Measurements from ENCODE around the gene SPATS2. TPM values are rescaled to one million over a fixed set of nuclear protein-coding genes. Genes with fewer than 3 reads are reported as not detected.

SPATS2 gene
- total RNA-seq, 1 donor from 2014 or later: 49.5 TPM

DNA sequence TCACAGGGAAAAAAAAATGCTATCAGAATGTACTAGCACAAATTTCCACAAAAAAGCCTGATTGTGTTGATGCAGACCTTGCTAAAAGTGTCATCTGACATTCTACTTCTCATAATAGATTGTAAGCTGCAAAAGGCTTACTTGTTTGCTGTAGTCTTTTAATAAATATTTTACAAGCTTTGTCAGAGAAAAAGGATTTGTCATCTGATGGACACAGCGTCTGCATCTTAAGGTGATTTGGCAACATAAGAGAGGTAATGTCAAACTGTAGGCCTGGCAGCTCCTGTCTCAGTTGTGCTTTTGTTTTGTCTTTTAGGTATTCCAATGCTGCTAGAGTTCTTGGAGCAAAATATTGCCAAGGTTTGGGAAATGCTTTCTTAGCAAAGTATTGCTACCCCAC, 145.3 kb downstream of the SPATS2 start:
- Histone ChIP-seq H2AFZ (replicated peaks) (no peak overlapping the region), H3K4me3 (no peak overlapping the region), H3K79me2 (ENCODE audit: low read depth) (no peaks in the 10 kb centered on the region), H3K27ac (peak overlapping the region; percentile 3), H3K4me1 (no peaks in the 10 kb centered on the region), H3K9me3 (ENCODE audit: low read depth) (no peaks in the 10 kb centered on the region), H3K36me3 (no peaks in the 10 kb centered on the region), H4K20me1 (ENCODE audit: low read depth) (no peaks in the 10 kb centered on the region), H3K4me2 (no peak overlapping the region), H3K27me3 (no peaks in the 10 kb centered on the region), H3K9ac (no peak overlapping the region), H3F3A (ENCODE audit: low read depth) (peaks cover 14% of the 10 kb centered on the region)
- H3K9me3 Mint-ChIP-seq: no peaks in the 10 kb centered on the region
- H3K4me3 Mint-ChIP-seq: no peak overlapping the region
- H3K27ac Mint-ChIP-seq: no peak overlapping the region
- no peaks in the 10 kb centered on the region for H3K27me3 Mint-ChIP-seq (ENCODE audit: insufficient read depth, low read depth)
- no peaks in the 10 kb centered on the region for H3K4me1 Mint-ChIP-seq
- TF ChIP-seq EZH2phosphoT487 (IDR thresholded peaks at IDR 0.05) (no peak), EZH2 (IDR thresholded peaks at IDR 0.05) (no peak)
- TF ChIP-seq, protein P1, sequence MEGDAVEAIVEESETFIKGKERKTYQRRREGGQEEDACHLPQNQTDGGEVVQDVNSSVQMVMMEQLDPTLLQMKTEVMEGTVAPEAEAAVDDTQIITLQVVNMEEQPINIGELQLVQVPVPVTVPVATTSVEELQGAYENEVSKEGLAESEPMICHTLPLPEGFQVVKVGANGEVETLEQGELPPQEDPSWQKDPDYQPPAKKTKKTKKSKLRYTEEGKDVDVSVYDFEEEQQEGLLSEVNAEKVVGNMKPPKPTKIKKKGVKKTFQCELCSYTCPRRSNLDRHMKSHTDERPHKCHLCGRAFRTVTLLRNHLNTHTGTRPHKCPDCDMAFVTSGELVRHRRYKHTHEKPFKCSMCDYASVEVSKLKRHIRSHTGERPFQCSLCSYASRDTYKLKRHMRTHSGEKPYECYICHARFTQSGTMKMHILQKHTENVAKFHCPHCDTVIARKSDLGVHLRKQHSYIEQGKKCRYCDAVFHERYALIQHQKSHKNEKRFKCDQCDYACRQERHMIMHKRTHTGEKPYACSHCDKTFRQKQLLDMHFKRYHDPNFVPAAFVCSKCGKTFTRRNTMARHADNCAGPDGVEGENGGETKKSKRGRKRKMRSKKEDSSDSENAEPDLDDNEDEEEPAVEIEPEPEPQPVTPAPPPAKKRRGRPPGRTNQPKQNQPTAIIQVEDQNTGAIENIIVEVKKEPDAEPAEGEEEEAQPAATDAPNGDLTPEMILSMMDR (IDR thresholded peaks at IDR 0.05): no peak
- DNase-seq (ENCODE audit: low spot score): no peak
- peaks cover 4% of the 10 kb centered on the region for H3K36me3 Mint-ChIP-seq

- no peak overlapping the region for H3K27ac Mint-ChIP-seq
Observed at GRCh38 chr12:49515266-49515665, 148.0 kb downstream of the SPATS2 start.

GRCh38 chr12:49518914-49519573, 151.8 kb downstream of the SPATS2 start:
- H2AFZ ChIP-seq (replicated peaks): no peak overlapping the region
- Mint-ChIP-seq H3K27me3 (ENCODE audit: insufficient read depth, low read depth) (no peaks in the 10 kb centered on the region), H3K4me1 (no peaks in the 10 kb centered on the region)

More at GRCh38 chr12:49515266-49515665, 148.0 kb downstream of the SPATS2 start:
- Histone ChIP-seq H3F3A (ENCODE audit: low read depth) (peaks cover 14% of the 10 kb centered on the region), H3K27me3 (no peaks in the 10 kb centered on the region), H3K4me3 (no peak overlapping the region), H3K9me3 (ENCODE audit: low read depth) (no peaks in the 10 kb centered on the region), H3K4me1 (no peaks in the 10 kb centered on the region), H2AFZ (replicated peaks) (no peak overlapping the region), H3K4me2 (no peak overlapping the region), H3K27ac (no peak overlapping the region), H3K79me2 (ENCODE audit: low read depth) (no peaks in the 10 kb centered on the region), H3K9ac (no peak overlapping the region), H3K36me3 (no peaks in the 10 kb centered on the region), H4K20me1 (ENCODE audit: low read depth) (no peaks in the 10 kb centered on the region)
- Mint-ChIP-seq H3K36me3 (peaks cover 10% of the 10 kb centered on the region), H3K9me3 (no peaks in the 10 kb centered on the region), H3K27me3 (ENCODE audit: insufficient read depth, low read depth) (no peaks in the 10 kb centered on the region), H3K4me1 (no peaks in the 10 kb centered on the region), H3K4me3 (no peak overlapping the region)
- DNase-seq (ENCODE audit: low spot score): no peak
- no peak for TF ChIP-seq EZH2 (IDR thresholded peaks at IDR 0.05)

DNA sequence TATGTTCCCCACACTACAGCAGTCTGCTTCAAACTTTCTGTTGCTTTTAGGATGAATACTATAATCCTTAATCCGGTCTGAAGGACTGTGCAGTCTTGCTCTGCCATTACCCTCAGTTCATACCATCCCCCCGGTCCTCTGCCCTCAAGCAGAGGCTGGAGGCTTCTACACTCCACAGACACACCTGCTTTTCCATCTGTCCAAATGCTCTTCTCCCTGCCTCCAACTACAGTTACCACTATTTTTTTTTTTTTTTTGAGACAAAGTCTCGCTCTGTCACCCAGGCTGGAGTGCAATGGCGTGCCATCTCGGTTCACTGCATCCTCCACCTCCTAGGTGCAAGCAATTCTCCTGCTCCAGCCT, 152.3 kb downstream of the SPATS2 start:
- no peak for DNase-seq (ENCODE audit: low spot score)
- Histone ChIP-seq H3K36me3 (peaks cover 3% of the 10 kb centered on the region), H3K4me1 (no peaks in the 10 kb centered on the region), H3K79me2 (ENCODE audit: low read depth) (no peaks in the 10 kb centered on the region), H3K27me3 (no peaks in the 10 kb centered on the region), H3F3A (ENCODE audit: low read depth) (no peaks in the 10 kb centered on the region), H2AFZ (replicated peaks) (no peak overlapping the region), H3K9me3 (ENCODE audit: low read depth) (no peaks in the 10 kb centered on the region), H3K9ac (no peak overlapping the region), H4K20me1 (ENCODE audit: low read depth) (no peaks in the 10 kb centered on the region), H3K27ac (no peak overlapping the region), H3K4me3 (no peak overlapping the region), H3K4me2 (no peak overlapping the region)
- Mint-ChIP-seq H3K36me3 (peaks cover 16% of the 10 kb centered on the region), H3K4me1 (no peaks in the 10 kb centered on the region), H3K27me3 (ENCODE audit: insufficient read depth, low read depth) (no peaks in the 10 kb centered on the region), H3K9me3 (no peaks in the 10 kb centered on the region), H3K4me3 (no peak overlapping the region), H3K27ac (no peak overlapping the region)
- TF ChIP-seq EZH2 (IDR thresholded peaks at IDR 0.05) (no peak), EZH2phosphoT487 (IDR thresholded peaks at IDR 0.05) (no peak)
- TF ChIP-seq, protein P1 (IDR thresholded peaks at IDR 0.05): no peak

More at GRCh38 chr12:49518914-49519573, 151.8 kb downstream of the SPATS2 start:
- Mint-ChIP-seq H3K9me3 (no peaks in the 10 kb centered on the region), H3K4me3 (no peak overlapping the region), H3K27ac (no peak overlapping the region), H3K36me3 (peaks cover 15% of the 10 kb centered on the region)
- Histone ChIP-seq H3F3A (ENCODE audit: low read depth) (no peaks in the 10 kb centered on the region), H3K9me3 (ENCODE audit: low read depth) (no peaks in the 10 kb centered on the region), H3K79me2 (ENCODE audit: low read depth) (no peaks in the 10 kb centered on the region), H3K36me3 (peaks cover 3% of the 10 kb centered on the region), H3K4me1 (no peaks in the 10 kb centered on the region), H3K4me2 (no peak overlapping the region), H3K27me3 (no peaks in the 10 kb centered on the region), H3K27ac (no peak overlapping the region), H3K9ac (no peak overlapping the region), H4K20me1 (ENCODE audit: low read depth) (no peaks in the 10 kb centered on the region), H3K4me3 (no peak overlapping the region)
- TF ChIP-seq EZH2phosphoT487 (IDR thresholded peaks at IDR 0.05) (no peak), EZH2 (IDR thresholded peaks at IDR 0.05) (no peak)
- TF ChIP-seq, protein P1 (IDR thresholded peaks at IDR 0.05): no peak
- no peak for DNase-seq (ENCODE audit: low spot score)
